Spleen (tissue), 7 donors: ENCODE results near the gene JCAD.

ENCODE experiments used
- POLR2A ChIP-seq, 3 donors: fragments of 450-650 bp; IDR thresholded peaks; one replicate each; pipeline ENCODE4 v1.5.1; 2017; ENCODE audit warnings: antibody characterized with exemption in 3 of 3, mild to moderate bottlenecking in 1 of 3
- TF ChIP-seq, protein P1 (sequence below), 11 experiments: fragments of 200-600 bp in 7 of 11; fragments of 450-650 bp in 4 of 11; sonication (generic) in 4 of 11; IDR thresholded peaks in 8 of 11; conservative IDR thresholded peaks in 3 of 11; 1 replicate in 7 of 11; 2 replicates in 4 of 11; pipeline versions ENCODE4 v1.4.0 to v1.8.0; 2016 to 2021; ENCODE audit warnings: antibody characterized with exemption in 11 of 11, inconsistent platforms in 4 of 11, mild to moderate bottlenecking in 1 of 11
- donor health status: DM: no; HTN: no; CAD: no; lungs with moderate emphysema.
- donor health status: DM: no; HTN: no; CAD: no.
- donor health status: DM: no; HTN: no; CAD: no.

DNA sequence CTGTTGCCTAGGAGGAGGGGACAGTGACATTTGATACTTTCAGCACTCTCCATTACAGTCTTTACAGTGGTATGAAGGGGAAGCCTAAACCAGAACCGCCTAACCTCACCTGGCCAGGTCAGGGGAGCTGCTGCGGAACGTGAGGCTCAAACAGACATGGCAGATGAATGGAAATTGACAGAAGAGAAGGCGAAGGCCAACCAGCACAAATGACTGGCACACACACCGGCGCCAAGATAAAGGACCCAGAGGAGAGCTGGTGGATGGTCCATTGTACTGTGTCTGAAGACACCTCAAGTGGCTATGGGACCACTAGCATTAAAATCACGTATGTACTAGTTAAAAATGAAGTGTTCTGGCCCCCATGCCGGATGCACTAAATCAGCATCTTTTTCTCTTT is 53.0 kb downstream of the JCAD start:
- TF ChIP-seq, protein P1, sequence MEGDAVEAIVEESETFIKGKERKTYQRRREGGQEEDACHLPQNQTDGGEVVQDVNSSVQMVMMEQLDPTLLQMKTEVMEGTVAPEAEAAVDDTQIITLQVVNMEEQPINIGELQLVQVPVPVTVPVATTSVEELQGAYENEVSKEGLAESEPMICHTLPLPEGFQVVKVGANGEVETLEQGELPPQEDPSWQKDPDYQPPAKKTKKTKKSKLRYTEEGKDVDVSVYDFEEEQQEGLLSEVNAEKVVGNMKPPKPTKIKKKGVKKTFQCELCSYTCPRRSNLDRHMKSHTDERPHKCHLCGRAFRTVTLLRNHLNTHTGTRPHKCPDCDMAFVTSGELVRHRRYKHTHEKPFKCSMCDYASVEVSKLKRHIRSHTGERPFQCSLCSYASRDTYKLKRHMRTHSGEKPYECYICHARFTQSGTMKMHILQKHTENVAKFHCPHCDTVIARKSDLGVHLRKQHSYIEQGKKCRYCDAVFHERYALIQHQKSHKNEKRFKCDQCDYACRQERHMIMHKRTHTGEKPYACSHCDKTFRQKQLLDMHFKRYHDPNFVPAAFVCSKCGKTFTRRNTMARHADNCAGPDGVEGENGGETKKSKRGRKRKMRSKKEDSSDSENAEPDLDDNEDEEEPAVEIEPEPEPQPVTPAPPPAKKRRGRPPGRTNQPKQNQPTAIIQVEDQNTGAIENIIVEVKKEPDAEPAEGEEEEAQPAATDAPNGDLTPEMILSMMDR (IDR thresholded peaks at IDR 0.05 in 8 of 11, conservative IDR thresholded peaks at IDR 0.05 in 3 of 11): no peak
- TF ChIP-seq POLR2A (IDR thresholded peaks at IDR 0.05): no peak
